Lung (tissue), 12 donors: ENCODE measurements around the gene PRKAR1B. TPM values are rescaled to one million over a fixed set of nuclear protein-coding genes. Genes with fewer than 3 reads are reported as not detected.

Experiments
- ATAC-seq: fragments of 200-7000 bp; cut with Tn5 transposase; one replicate; pipeline ENCODE4 v1.9.1; 2020; ENCODE audit warnings: moderate number of reproducible peaks; ENCODE audit not compliant: insufficient read depth, low FRiP score
- DNase-seq, 3 donors: peaks; one replicate each; pipeline ENCODE4 v3.0.0-alpha.2; 2013 to 2017
- H3K27ac ChIP-seq, 2 donors: one replicate each; pipeline ENCODE4 v1.5.1; 2013; ENCODE audit warnings: mild to moderate bottlenecking in 2 of 2, moderate library complexity in 2 of 2, control low read depth in 1 of 2, inconsistent platforms in 1 of 2, low read depth in 1 of 2, low read length in 1 of 2
- H3K27me3 ChIP-seq, 3 donors: one replicate each; pipeline ENCODE4 v1.5.1; 2013; ENCODE audit warnings: low read length in 2 of 3; ENCODE audit not compliant: control insufficient read depth in 3 of 3, insufficient read depth in 3 of 3
- H3K36me3 ChIP-seq, 4 donors: one replicate each; pipeline ENCODE4 v1.5.1; 2013; ENCODE audit warnings: low read length in 4 of 4, mild to moderate bottlenecking in 1 of 4, moderate library complexity in 1 of 4; ENCODE audit not compliant: control insufficient read depth in 4 of 4, insufficient read depth in 4 of 4
- H3K4me1 ChIP-seq, 5 donors: one replicate each; pipeline ENCODE4 v1.5.1; 2013; ENCODE audit warnings: low read length in 5 of 5, mild to moderate bottlenecking in 2 of 5, moderate library complexity in 1 of 5; ENCODE audit not compliant: control insufficient read depth in 5 of 5, insufficient read depth in 5 of 5
- H3K4me3 ChIP-seq: one replicate; pipeline ENCODE4 v1.5.1; 2013; ENCODE audit warnings: mild to moderate bottlenecking, control low read depth, moderate library complexity
- H3K9ac ChIP-seq, 2 donors: one replicate each; pipeline ENCODE4 v1.5.1; 2013; ENCODE audit warnings: low read length in 2 of 2, control low read depth in 1 of 2; ENCODE audit not compliant: insufficient read depth in 1 of 2
- H3K9me3 ChIP-seq, 4 donors: one replicate each; pipeline ENCODE4 v1.5.1; 2013; ENCODE audit warnings: low read length in 3 of 4, mild to moderate bottlenecking in 1 of 4, moderate library complexity in 1 of 4; ENCODE audit not compliant: control insufficient read depth in 4 of 4, insufficient read depth in 3 of 4
- WGBS, 2 donors: extraction: QIAGEN DNeasy Blood & Tissue Kit; methylation state at CpG; one replicate each; pipeline ENCODE4 v1.1.7; 2013; 5-methylcytosine and 5-hydroxymethylcytosine counted together
- polyA plus RNA-seq, 2 donors: library from polyadenylated mRNA; stranded (reverse); fragments of 200-250 nt; gene quantifications; one replicate each; pipeline ENCODE4 v1.2.1, GENCODE V29; 2013
- total RNA-seq, 2 donors: library from RNA; depleted of rRNA in 1 of 2; stranded (reverse); fragments of >200 nt in 1 of 2; gene quantifications; one replicate each; pipeline ENCODE4 v1.2.1, GENCODE V29; 2014 to 2021
- TF ChIP-seq, protein P1 (sequence below): IDR thresholded peaks from 2 replicates; pipeline ENCODE4 v1.5.1; 2012; ENCODE audit warnings: mild to moderate bottlenecking; ENCODE audit errors: control extremely low read depth, extremely low read depth
- donor health status: control.
- donor health status: control.
- donor health status: Bipolar disorder and iron deficiency.
- donor health status: healthy.
- donor health status: DM: yes; HTN: yes; CAD: no.

Gene PRKAR1B
- total and polyA plus RNA-seq, 4 donors, result 11.3 to 32.0 (median 16.3) TPM

- Histone ChIP-seq H3K9ac (no peak overlapping the region), H3K9me3 (peaks cover 0 to 12% (median 3%) of the 10 kb centered on the region in 4 donors), H3K36me3 (no peaks in the 10 kb centered on the region), H3K4me3 (no peak overlapping the region), H3K27ac (no peak overlapping the region), H3K4me1 (no peaks in the 10 kb centered on the region), H3K27me3 (no peaks in the 10 kb centered on the region)
- TF ChIP-seq, protein P1, sequence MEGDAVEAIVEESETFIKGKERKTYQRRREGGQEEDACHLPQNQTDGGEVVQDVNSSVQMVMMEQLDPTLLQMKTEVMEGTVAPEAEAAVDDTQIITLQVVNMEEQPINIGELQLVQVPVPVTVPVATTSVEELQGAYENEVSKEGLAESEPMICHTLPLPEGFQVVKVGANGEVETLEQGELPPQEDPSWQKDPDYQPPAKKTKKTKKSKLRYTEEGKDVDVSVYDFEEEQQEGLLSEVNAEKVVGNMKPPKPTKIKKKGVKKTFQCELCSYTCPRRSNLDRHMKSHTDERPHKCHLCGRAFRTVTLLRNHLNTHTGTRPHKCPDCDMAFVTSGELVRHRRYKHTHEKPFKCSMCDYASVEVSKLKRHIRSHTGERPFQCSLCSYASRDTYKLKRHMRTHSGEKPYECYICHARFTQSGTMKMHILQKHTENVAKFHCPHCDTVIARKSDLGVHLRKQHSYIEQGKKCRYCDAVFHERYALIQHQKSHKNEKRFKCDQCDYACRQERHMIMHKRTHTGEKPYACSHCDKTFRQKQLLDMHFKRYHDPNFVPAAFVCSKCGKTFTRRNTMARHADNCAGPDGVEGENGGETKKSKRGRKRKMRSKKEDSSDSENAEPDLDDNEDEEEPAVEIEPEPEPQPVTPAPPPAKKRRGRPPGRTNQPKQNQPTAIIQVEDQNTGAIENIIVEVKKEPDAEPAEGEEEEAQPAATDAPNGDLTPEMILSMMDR, result no peak
- ATAC-seq, result no peak
- 95 to 96% methylated on average over 35 of the region's 35 CpGs for WGBS, 2 donors
- no peak for DNase-seq
Observed at GRCh38 chr7:627661-628401, 99.2 kb downstream of the PRKAR1B start.

GRCh38 chr7:625376-625971, 101.6 kb downstream of the PRKAR1B start:
- Histone ChIP-seq H3K4me1 (no peaks in the 10 kb centered on the region), H3K27me3 (no peaks in the 10 kb centered on the region), H3K9me3 (peaks cover 2 to 19% (median 3%) of the 10 kb centered on the region in 4 donors), H3K36me3 (no peaks in the 10 kb centered on the region), H3K9ac (no peak overlapping the region), H3K4me3 (no peak overlapping the region), H3K27ac (no peak overlapping the region)
- no peak for DNase-seq
- 98% methylated on average over 8 of the region's 8 CpGs for WGBS, 2 donors
- no peak for ATAC-seq
- TF ChIP-seq, protein P1, result no peak

- H3K27me3 ChIP-seq, result no peaks in the 10 kb centered on the region
- 95 to 98% methylated on average over 8 of the region's 8 CpGs for WGBS, 2 donors
- no peak overlapping the region for H3K9ac ChIP-seq
- peaks cover 0 to 6% (median 0%) of the 10 kb centered on the region in 5 donors for H3K4me1 ChIP-seq
- no peak overlapping the region for H3K27ac ChIP-seq
- TF ChIP-seq, protein P1, result no peak
- H3K36me3 ChIP-seq, result no peaks in the 10 kb centered on the region
- DNase-seq (no peak), ATAC-seq (peak; percentile 19)
- no peak overlapping the region for H3K4me3 ChIP-seq
- peaks cover 2 to 22% (median 3%) of the 10 kb centered on the region in 4 donors for H3K9me3 ChIP-seq
Observed at GRCh38 chr7:623464-623863, 103.6 kb downstream of the PRKAR1B start.
